HG03439 (cell line): ENCODE data around the gene ZDHHC12.
"Not testable (repeated sequence)": the region's sequence is repeated elsewhere in the genome, so short reads cannot be mapped to it uniquely, and the experiment has no call there.

ENCODE experiments used
- ATAC-seq: cut with Tn5 transposase; IDR thresholded peaks from one replicate; pipeline ENCODE4 v1.9.1; 2021; ENCODE audit warnings: mild to moderate bottlenecking, moderate library complexity; ENCODE audit not compliant: unreplicated experiment

ZDHHC12 gene

DNA sequence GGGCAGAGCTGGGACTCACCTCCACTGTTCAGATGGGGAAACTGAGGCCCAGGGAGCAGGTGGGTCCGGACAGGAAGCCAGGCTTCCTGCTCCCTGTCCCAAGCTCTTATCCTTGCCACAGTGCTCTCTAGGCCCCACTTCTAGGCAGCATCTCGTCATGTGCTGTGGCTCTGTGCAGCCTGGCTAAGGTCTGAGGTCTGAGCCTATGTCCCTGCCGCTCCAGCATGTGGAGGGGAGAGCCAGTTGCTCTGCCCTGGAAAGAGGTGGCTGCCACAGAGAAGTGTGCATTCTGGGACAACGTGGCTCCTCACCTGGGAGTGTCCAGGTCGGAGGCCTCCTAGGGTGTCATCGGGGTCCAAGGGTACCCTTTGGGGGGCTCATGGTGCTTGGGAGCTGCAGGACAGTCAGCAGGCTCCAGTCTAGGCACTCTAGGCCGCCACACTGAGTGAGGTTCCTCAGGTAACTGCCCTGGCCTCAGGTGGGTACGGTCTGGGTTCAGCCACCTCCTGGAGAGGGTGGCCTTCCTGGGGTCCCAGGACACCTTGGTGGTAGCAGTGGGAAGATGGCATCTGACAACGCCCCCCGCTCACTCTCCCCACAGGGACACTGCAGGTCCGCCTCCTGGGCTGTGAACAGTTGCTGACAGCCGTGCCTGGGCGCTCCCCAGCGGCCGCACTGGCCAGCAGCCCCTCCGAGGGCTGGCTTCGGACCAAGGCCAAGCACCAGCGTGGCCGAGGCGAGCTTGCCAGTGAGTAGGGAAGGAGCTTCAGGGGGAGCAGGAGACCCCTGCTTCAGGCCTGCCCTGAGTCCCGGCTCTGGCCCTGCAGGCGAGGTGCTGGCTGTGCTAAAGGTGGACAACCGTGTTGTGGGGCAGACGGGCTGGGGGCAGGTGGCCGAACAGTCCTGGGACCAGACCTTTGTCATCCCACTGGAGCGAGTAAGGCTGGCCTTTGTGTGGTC is 11.2 kb downstream of the ZDHHC12 start:
- no peak for ATAC-seq

DNA sequence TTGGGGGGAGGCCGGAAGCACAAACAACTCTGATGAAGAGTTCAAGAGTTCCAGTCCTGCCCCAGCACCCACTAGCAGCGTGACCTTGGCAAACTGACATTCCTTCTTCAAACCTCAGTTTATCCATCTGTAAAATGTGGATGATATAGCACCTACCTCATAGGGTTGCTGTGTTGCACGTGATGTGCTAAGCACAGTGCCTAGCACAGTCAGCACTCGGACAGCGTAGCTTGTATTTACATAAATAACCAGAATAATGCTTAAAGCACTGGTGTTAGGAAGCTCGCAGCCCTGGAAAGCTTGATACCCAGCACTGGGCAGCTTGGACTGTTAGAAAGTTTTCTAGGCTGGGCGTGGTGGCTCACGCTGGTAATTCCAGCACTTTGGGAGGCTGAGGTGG is 16.5 kb downstream of the ZDHHC12 start:
- no peak for ATAC-seq

DNA sequence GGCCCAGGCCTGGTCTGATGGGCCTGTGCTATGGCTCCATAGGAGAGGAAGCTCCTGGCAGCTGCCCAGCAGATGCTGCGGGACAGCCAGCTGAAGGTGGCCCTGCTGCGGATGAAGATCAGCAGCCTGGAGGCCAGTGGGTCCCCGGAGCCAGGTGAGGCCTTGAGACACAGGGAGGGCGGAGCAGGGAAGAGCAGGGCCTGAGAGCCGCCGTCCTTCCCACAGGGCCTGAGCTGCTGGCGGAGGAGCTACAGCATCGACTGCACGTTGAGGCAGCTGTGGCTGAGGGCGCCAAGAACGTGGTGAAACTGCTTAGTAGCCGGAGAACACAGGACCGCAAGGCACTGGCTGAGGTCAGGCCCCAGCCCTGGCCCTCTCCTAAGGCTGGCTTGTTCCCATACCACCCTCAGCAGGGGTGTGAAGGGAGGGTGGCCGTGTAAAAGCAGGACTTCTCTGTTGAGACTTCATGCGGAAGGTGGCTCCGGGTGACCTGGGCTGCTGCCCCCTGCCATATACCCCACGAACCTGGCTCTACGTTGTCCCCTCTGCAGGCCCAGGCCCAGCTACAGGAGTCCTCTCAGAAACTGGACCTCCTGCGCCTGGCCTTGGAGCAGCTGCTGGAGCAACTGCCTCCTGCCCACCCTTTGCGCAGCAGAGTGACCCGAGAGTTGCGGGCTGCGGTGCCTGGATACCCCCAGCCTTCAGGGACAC is 17.1 kb downstream of the ZDHHC12 start:
- no peak for ATAC-seq

DNA sequence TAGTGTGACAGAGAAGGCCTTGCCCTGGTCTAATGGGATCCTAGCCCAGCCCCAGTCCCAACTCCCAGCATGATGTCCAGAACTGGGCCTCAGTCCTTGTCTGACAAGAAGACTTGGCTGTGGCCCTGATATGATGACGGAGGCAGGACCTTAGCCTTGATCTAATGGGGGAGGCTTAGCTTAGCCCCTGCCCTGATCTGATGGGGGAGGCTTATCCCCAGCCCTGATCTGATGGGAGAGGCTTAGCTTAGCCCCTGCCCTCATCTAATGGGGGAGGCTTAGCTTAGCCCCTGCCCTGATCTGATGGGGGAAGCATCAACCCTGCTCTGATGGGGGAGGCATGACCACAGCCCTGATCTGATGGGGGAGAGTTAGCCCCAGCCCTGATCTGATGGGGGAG is 17.9 kb downstream of the ZDHHC12 start:
- no peak for ATAC-seq

DNA sequence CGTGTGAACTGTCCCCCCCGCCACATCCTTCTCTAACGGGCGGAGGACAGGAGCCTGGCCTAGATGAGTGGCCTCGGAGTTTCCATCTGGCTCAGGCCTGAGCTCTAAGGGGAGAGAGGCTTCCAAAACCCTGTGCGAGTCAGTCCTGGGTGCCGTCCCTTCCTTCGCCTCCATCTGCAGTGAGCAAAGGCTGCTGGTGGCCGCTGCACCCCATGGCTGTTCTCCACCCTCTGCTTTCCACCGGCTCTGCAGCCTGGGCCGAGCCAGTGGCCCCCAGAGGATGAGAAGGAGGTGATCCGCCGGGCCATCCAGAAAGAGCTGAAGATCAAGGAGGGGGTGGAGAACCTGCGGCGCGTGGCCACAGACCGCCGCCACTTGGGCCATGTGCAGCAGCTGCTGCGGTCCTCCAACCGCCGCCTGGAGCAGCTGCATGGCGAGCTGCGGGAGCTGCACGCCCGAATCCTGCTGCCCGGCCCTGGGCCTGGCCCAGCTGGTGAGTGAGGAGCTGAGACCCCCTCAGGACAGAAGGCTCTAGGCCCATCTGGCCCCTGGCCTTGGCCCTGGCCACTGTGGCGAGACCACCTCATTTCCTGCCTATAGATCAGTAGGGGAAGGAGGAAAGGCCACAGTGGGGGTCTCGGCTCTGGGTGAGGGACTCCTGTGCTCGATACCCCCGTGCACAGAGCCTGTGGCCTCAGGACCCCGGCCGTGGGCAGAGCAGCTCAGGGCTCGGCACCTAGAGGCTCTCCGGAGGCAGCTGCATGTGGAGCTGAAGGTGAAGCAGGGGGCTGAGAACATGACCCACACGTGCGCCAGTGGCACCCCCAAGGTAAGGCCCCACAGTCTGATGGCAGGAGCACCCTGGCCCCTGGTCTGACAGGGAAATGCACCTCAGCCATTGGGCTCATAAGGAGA is 18.6 kb downstream of the ZDHHC12 start:
- no peak for ATAC-seq

DNA sequence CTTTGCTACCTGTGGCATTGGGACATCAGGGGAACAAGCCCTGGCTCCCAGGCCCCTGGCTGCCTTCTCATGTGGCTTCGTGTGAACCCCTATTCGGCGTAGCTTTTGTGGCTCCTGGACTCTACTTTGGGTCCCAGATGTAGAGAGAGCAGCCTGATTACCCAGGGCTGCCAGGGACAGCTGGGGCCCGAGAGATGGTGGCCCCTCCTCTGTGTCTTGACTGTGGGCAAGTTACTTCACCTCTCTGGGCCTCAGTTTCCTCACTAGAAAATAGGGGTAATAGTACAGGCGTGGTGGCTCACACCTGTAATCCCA is 19.6 kb downstream of the ZDHHC12 start:
- no peak for ATAC-seq

DNA sequence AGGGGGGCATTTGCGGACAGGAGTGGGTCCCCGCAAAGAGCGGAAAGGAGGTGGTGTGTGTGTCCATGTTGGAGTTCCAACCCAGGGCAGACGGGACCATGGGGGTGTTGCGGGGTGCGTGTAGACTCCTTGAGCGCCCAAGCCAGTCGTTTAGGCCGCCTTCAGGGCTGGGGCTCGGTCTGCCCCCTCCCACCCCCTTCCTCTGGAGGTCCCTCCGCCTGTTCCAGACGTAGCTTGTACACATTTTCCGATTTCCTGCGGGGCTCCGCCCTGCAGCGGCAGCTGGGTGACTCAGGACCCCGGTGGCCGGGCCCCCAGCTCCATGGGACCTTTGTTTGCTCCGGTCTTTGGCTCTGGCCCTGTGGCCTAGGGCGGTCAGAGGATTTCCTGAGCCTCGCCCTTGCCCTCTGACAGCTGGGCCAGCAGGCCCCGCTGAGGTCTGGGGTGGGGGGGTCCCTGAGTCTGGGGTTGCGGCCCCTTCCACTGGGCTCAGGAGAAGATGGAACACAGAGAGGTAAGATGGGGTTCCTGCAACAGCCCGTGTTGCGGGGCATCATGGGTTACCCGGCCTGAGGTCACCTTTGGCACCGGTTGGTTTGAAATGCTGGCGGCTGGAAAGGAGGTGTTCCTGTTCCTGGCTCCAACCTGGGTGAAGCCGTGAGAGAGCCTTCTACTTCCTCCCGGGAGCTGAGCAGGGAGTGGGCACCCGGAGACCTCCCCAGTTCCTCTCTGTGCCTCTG is 20.1 kb downstream of the ZDHHC12 start:
- ATAC-seq: no peak

DNA sequence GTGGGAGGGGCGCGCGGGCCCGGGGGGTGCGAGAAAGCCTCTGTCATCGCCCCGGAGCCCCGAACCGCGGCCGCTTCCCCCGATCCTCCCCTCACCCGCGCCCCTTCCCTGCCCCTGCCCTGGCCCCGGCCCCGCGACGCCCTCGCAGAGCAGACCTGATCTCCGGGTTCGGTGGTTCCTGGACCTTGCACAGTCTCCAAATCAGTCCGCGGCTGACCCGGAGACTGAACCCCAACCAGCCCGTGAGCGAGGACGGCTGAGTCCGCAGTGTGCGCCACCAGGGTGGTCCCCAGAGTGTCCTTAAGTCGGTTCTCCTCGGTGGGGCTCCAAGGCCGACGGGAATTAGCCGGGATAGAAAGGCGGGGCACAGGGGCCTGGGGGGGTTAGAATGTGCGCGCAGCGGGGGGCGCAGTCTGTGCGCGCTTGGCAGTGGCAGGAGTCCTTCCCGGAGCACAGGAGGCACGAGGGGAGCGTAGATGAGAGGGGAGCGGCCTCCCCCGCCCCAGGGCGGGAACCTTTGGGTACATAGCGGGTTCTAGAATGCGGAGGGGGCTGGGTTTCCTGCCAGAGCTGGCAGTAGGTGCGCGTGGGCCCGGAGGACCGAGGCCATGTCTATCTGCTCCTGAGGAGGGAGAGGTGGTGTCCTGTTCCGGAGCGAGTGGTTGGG is 20.8 kb downstream of the ZDHHC12 start:
- no peak for ATAC-seq

DNA sequence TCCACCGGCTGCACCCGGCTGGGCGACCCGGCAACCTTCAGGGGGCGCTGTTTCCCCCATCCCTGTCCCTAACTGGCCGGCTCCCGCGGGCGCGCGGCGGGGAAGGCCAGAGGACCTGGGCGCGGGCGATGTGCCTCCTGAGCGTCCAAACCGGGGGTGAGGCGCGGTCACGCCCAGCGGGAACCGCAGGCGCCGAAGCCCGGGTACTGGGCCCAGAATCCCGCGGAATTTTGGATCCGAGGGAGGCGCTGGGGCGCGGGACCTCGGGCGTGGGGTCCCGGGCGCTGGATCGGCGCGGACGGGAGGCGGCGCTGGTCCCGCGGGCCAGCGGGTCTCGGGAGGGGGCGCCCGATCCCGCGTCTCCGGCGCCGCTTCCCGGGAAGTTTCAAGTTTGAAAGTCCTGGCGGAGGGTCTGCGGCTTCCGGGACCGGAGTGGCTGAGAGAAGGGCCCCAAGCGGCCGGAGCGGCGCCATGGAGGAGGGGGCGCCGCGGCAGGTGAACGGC is 21.4 kb downstream of the ZDHHC12 start, which contains the start of gene PKN3:
TSS of gene PKN3 (plus strand) at position 59 of the 504 bp plus-strand sequence. CDS start at position 472, 413 bp downstream.
- ATAC-seq: peak; percentile 72

DNA sequence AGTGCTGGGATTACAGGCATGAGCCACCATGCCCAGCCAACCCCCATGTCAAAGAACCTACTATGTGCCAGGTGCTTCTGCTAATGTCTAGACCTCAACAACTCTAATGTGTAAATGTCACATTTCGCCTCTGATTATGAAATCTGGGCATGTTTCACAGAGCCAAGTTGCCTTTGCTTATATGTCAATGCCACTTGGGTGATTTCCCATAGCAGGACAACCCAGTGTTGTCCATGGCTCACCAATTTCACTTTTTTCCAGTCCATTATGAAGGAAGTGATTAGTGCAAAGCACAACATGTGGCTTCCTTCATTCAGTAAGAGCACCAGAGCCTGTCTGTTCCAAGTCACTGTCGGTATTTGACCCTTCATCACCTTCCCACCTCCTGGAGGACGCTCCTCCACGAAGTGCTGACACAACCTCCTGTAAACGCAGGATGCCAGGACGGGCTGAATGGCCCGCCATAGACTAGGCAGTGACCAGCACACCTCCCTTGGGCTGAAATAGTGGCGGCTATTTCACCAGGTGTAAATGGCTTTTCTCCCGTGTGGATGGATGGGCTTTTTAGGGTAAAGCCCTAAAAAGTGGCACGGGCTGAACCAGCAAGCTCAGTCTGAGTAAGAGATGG is 22.6 kb downstream of the ZDHHC12 start:
- no peak for ATAC-seq

DNA sequence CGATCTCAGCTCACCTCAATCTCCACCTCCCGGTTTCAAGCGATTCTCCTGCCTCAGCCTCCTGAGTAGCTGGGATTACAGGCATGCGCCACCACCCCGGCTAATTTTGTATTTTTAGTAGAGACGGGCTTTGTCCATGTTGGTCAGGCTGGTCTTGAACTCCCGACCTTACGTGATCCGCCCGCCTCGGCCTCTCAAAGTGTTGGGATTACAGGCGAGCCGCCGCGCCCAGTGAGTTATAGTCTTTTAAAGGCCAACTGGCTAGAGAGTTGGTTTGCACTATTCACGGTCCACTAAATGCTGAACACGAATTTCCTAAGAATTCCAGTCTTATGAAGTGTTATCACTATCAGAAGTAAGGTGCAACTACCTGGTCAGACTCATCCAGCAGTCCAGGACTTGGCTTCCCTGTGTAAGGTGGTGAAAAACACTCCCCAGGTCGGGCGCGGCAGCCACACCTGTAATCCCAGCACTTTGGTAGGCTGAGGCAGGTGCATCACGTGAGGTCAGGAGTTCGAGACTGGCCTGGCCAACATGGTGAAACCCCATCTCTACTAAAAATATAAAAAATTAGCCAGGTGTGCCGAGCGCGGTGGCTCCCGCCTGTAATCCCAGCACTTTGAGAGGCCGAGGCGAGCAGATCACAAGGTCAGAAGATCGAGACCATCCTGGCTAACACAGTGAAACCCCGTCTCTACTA is 24.7 kb downstream of the ZDHHC12 start:
- ATAC-seq: not testable (repeated sequence)

DNA sequence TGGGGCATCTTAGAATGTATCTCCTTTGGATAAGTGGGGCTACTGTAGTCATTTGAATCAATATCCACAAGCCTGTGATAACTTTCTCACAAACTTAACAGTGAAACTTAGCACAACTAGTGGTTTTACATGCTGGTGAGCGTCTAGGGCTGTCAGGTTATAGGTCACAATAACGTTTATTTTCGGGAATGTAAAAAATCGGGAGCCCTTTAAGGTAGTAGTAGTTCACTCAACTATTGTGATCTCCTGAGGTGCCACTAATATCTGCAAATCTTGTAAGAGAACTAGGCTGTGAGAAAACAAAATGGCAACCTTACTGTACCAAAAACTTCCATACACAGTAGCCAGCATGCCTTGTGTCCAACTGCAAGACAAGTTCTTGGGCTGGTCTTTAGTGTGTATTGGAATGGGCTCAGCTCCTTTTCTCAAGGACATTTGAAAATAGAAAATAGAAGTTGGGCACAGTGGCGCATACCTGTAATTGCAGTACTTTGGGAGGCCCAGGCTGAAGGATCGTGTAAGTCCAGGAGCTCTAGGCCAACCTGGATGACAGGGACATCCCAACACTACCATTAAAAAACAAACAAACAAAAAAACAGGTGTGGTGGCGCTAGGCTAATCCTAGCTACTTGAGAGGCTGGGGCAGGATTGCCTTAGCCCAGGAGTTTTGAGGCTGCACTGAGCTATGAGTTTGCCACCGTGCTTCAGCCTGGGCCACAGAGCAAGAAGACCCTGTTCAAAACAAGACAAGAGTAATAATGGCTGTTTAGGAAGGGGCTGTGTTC is 26.8 kb downstream of the ZDHHC12 start:
- no peak for ATAC-seq

DNA sequence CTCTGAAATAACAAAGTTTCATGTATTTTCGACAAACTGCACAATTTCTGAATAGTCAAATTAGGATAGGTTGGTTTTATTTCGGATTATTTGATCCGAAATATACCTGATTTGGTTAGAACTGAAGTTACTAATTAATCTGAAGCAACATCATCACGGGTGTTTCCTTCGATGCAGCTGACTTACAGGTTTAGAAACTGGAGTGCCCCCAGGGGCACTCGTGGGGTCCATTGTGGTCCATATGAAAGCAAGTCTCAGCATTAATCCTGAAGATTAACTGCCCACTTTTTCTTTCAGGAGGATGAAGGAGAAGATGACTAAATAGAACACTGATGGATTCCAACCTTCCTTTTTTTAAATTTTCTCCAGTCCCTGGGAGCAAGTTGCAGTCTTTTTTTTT is 29.6 kb downstream of the ZDHHC12 start:
- no peak for ATAC-seq

DNA sequence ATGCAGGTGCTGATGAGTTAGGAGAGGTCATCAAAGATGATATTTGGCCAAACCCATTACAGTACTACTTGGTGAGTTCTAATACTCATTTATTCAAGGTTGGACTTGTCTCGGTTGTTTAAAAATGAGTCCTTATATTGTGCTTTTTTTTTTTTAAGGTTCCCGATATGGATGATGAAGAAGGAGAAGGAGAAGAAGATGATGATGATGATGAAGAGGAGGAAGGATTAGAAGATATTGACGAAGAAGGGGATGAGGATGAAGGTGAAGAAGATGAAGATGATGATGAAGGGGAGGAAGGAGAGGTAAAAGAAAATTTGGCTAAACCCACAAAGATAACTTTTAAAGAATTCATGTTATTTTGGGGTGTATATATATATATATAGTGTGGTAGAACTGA is 30.2 kb downstream of the ZDHHC12 start:
- not testable (repeated sequence) for ATAC-seq

DNA sequence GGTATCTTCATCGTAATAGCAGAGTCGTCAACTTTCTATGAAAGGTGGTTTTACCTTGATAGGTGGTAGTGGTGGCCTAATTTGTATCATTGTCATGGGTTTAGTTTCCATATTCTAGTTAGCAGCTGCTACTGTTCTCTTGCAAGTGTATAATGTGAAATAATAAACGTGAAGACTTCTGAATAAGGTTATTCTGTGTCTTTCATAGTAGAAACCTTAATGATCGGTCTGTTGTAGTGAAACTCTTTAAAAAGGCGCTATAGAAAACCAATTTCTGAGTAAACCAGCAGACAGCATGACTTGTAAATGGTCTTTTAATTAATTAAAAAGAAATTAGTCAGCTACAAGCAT is 33.3 kb downstream of the ZDHHC12 start:
- no peak for ATAC-seq

DNA sequence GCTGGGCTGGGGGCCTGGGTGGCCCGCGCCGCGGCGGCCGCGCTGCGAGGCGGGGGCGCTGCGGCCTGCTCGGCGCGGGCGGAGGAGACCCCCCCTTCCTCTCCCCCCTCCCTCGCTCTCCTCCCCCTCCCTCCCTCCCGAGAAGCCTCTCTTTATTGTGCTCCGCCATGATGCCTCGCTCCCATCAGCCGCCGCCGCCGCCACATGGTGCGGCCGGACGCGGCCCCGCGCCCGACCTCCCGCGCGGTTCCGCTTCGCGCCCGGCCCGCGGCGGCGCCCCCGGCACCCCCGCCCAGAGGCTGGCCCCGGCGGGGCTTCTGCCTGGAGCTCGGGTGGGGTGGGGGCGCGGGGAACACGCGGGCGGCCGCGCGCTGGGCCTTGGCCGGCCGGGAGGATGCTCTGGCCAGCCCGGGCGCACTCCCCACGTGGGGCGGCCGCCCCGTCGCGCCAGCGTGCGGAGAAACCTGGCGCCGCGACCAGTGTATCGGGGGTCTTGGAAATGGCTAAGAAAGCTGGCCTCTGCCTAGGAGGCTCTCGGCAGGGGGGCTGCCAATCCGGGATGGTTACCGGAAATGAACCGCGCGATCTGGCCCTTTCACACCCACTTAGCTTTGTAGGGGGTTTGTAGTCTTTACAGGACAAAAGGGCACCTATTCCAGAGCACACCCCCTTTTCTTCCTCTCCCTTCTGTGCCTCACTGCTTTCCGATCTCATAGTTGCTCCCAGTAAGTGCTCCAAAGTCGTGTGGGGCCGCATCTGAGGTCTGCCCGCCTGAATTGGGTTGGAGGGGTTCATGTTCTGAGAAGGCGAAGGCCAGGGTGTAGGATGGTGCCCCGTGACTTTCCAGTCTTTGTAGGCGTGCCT is 33.9 kb downstream of the ZDHHC12 start:
- no peak for ATAC-seq

DNA sequence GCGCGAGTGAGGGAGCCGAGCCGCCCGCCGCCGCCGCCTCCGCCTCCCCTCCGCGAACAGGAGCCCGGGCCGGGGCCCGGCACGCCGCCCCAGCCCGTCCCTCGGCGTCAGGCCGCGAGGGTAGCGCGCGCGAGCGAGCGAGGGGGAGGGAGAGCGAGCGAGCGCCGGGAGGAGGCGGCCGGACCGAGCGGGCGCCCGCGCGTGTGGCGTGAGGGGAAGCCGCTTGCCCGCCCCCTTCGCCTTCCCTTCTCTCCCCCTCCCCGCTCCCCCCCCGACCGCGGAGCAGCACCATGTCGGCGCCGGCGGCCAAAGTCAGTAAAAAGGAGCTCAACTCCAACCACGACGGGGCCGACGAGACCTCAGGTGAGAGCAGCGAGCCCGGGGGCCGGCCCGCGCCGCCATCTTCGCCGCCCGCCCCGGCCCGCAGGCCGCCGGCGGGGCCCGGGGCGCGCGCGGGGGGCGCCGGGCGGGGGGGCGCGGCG is 34.6 kb downstream of the ZDHHC12 start:
- ATAC-seq: peak; percentile 0
